Measurements from ENCODE around the gene MOCOS. TPM values are rescaled to one million over a fixed set of nuclear protein-coding genes. Genes with fewer than 3 reads are reported as not detected.

The MOCOS gene
- total RNA-seq, 1 donor from 2014 or later: 1.8 TPM

GRCh38 chr18:36269157-36269556, 81.9 kb downstream of the MOCOS start:
- DNase-seq (ENCODE audit: extremely low read depth, low read depth, low spot score): no peak

- DNase-seq (ENCODE audit: extremely low read depth, low read depth, low spot score): no peak
These were observed 83.9 kb downstream of the MOCOS start for GRCh38 chr18:36271153-36271552.

- no peak for DNase-seq (ENCODE audit: extremely low read depth, low read depth, low spot score)
These were observed 86.0 kb downstream of the MOCOS start for GRCh38 chr18:36273347-36273746.

GRCh38 chr18:36274083-36274715, 86.9 kb downstream of the MOCOS start:
- DNase-seq (ENCODE audit: extremely low read depth, low read depth, low spot score): no peak

- DNase-seq (ENCODE audit: extremely low read depth, low read depth, low spot score): no peak
These were observed 88.3 kb downstream of the MOCOS start for GRCh38 chr18:36275561-36275960.

- DNase-seq (ENCODE audit: extremely low read depth, low read depth, low spot score): no peak
These were observed 91.7 kb downstream of the MOCOS start for GRCh38 chr18:36279001-36279400.

- no peak for DNase-seq (ENCODE audit: extremely low read depth, low read depth, low spot score)
These were observed 94.6 kb downstream of the MOCOS start for GRCh38 chr18:36281936-36282335.

GRCh38 chr18:36283448-36283847, 96.2 kb downstream of the MOCOS start:
- DNase-seq (ENCODE audit: extremely low read depth, low read depth, low spot score): no peak

GRCh38 chr18:36284268-36284667, 97.0 kb downstream of the MOCOS start:
- DNase-seq (ENCODE audit: extremely low read depth, low read depth, low spot score): no peak

GRCh38 chr18:36284671-36285295, 97.5 kb downstream of the MOCOS start:
- DNase-seq (ENCODE audit: extremely low read depth, low read depth, low spot score): peak; percentile 64

GRCh38 chr18:36287653-36288052, 100.4 kb downstream of the MOCOS start:
- DNase-seq (ENCODE audit: extremely low read depth, low read depth, low spot score): no peak

- no peak for DNase-seq (ENCODE audit: extremely low read depth, low read depth, low spot score)
These were observed 101.4 kb downstream of the MOCOS start for GRCh38 chr18:36288689-36289088.

GRCh38 chr18:36294031-36294430, 106.7 kb downstream of the MOCOS start:
- DNase-seq (ENCODE audit: extremely low read depth, low read depth, low spot score): no peak

- DNase-seq (ENCODE audit: extremely low read depth, low read depth, low spot score): no peak
These were observed 107.9 kb downstream of the MOCOS start for GRCh38 chr18:36295214-36295613.

GRCh38 chr18:36295880-36296301, 108.6 kb downstream of the MOCOS start:
- DNase-seq (ENCODE audit: extremely low read depth, low read depth, low spot score): no peak

GRCh38 chr18:36296650-36297416, 109.5 kb downstream of the MOCOS start:
- DNase-seq (ENCODE audit: extremely low read depth, low read depth, low spot score): no peak

GRCh38 chr18:36297417-36298125, 110.3 kb downstream of the MOCOS start, which contains the start of gene FHOD3:
FHOD3 (plus strand) TSS chr18:36297713; CDS start chr18:36297836, 123 bp downstream.
- no peak for DNase-seq (ENCODE audit: extremely low read depth, low read depth, low spot score)

- DNase-seq (ENCODE audit: extremely low read depth, low read depth, low spot score): no peak
These were observed 110.9 kb downstream of the MOCOS start for GRCh38 chr18:36298126-36298741.

GRCh38 chr18:36299015-36299414, 111.7 kb downstream of the MOCOS start:
- no peak for DNase-seq (ENCODE audit: extremely low read depth, low read depth, low spot score)

- no peak for DNase-seq (ENCODE audit: extremely low read depth, low read depth, low spot score)
These were observed 112.9 kb downstream of the MOCOS start for GRCh38 chr18:36300211-36300610.

GRCh38 chr18:36301884-36302283, 114.6 kb downstream of the MOCOS start:
- DNase-seq (ENCODE audit: extremely low read depth, low read depth, low spot score): no peak
